ENCODE measurements around the gene SPIRE2. TPM values are rescaled to one million over a fixed set of nuclear protein-coding genes. Genes with fewer than 3 reads are reported as not detected.

The SPIRE2 gene
- polyA plus RNA-seq, 1 donor from 2014 or later: 45.0 TPM

DNA sequence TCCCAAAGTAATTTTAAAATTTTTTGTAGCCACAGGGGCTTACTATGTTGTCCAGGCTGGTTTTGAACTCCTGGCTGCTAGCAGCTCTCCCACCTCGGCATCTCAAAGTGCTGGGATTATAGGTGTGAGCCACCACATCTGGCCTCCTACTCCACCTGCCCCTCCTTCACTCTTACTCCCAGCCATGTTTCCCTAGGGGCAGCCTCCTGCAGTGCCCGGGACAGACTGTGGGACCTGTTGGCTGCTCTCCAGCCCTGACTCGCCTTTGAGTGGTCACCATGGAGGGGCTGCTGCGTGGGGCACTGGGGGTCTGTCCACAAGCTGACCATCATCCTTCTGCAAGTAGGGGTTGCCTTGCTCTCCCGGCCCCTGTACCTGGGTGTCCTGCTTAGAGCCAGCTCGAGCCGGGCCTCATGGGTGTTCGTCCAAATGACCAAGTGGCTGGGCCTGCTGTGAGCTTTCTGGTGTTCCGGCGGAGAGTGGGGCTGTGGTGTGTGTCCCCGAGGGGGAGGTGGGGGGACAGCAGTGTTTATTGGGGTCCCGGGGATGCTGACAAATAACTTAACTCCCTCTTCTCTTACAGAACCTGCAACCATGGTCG is 16.6 kb downstream of the SPIRE2 start:
- Histone ChIP-seq H3K9ac (ENCODE audit: low read length) (no peak overlapping the region), H2AFZ (ENCODE audit: low read depth, low read length) (no peak overlapping the region), H3F3A (ENCODE audit: insufficient read depth, low read length, poor library complexity, severe bottlenecking) (no peaks in the 10 kb centered on the region), H3K36me3 (ENCODE audit: insufficient read depth, low read length) (no peaks in the 10 kb centered on the region), H3K4me2 (ENCODE audit: low read length) (no peak overlapping the region), H4K20me1 (ENCODE audit: insufficient read depth) (no peaks in the 10 kb centered on the region), H3K79me2 (replicated peaks; ENCODE audit: insufficient read depth, low read length) (no peaks in the 10 kb centered on the region), H3K4me3 (ENCODE audit: low read length) (no peak overlapping the region), H3K9me2 (ENCODE audit: insufficient read depth, low read length) (no peaks in the 10 kb centered on the region), H3K27me3 (ENCODE audit: insufficient read depth, low read depth, low read length) (no peaks in the 10 kb centered on the region), H3K9me3 (ENCODE audit: low read length) (no peaks in the 10 kb centered on the region), H3K27ac (ENCODE audit: low read length) (no peak overlapping the region)
- TF ChIP-seq RAD21 (conservative IDR thresholded peaks at IDR 0.05): no peak
- no peak for TF ChIP-seq EZH2 (IDR thresholded peaks at IDR 0.05; ENCODE audit: borderline replicate concordance, insufficient read depth, low read length, poor library complexity, severe bottlenecking)
- TF ChIP-seq POLR2AphosphoS5 (IDR thresholded peaks at IDR 0.05): no peak
- TF ChIP-seq, protein P1, sequence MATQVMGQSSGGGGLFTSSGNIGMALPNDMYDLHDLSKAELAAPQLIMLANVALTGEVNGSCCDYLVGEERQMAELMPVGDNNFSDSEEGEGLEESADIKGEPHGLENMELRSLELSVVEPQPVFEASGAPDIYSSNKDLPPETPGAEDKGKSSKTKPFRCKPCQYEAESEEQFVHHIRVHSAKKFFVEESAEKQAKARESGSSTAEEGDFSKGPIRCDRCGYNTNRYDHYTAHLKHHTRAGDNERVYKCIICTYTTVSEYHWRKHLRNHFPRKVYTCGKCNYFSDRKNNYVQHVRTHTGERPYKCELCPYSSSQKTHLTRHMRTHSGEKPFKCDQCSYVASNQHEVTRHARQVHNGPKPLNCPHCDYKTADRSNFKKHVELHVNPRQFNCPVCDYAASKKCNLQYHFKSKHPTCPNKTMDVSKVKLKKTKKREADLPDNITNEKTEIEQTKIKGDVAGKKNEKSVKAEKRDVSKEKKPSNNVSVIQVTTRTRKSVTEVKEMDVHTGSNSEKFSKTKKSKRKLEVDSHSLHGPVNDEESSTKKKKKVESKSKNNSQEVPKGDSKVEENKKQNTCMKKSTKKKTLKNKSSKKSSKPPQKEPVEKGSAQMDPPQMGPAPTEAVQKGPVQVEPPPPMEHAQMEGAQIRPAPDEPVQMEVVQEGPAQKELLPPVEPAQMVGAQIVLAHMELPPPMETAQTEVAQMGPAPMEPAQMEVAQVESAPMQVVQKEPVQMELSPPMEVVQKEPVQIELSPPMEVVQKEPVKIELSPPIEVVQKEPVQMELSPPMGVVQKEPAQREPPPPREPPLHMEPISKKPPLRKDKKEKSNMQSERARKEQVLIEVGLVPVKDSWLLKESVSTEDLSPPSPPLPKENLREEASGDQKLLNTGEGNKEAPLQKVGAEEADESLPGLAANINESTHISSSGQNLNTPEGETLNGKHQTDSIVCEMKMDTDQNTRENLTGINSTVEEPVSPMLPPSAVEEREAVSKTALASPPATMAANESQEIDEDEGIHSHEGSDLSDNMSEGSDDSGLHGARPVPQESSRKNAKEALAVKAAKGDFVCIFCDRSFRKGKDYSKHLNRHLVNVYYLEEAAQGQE (IDR thresholded peaks at IDR 0.05; ENCODE audit: borderline replicate concordance): no peak
- no peak for TF ChIP-seq EP300 (conservative IDR thresholded peaks at IDR 0.05; ENCODE audit: poor library complexity, severe bottlenecking)
- TF ChIP-seq, protein P2, sequence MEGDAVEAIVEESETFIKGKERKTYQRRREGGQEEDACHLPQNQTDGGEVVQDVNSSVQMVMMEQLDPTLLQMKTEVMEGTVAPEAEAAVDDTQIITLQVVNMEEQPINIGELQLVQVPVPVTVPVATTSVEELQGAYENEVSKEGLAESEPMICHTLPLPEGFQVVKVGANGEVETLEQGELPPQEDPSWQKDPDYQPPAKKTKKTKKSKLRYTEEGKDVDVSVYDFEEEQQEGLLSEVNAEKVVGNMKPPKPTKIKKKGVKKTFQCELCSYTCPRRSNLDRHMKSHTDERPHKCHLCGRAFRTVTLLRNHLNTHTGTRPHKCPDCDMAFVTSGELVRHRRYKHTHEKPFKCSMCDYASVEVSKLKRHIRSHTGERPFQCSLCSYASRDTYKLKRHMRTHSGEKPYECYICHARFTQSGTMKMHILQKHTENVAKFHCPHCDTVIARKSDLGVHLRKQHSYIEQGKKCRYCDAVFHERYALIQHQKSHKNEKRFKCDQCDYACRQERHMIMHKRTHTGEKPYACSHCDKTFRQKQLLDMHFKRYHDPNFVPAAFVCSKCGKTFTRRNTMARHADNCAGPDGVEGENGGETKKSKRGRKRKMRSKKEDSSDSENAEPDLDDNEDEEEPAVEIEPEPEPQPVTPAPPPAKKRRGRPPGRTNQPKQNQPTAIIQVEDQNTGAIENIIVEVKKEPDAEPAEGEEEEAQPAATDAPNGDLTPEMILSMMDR (IDR thresholded peaks at IDR 0.05; ENCODE audit: poor library complexity, severe bottlenecking): no peak
- no peak for TF ChIP-seq MXI1 (conservative IDR thresholded peaks at IDR 0.05; ENCODE audit: poor library complexity, severe bottlenecking)
- no peak for TF ChIP-seq SMC3 (conservative IDR thresholded peaks at IDR 0.05; ENCODE audit: poor library complexity)
- TF ChIP-seq TAF1 (IDR thresholded peaks at IDR 0.05; ENCODE audit: low read depth): no peak

- no peaks in the 10 kb centered on the region for H3F3A ChIP-seq (ENCODE audit: insufficient read depth, low read length, poor library complexity, severe bottlenecking)
- no peaks in the 10 kb centered on the region for H3K9me2 ChIP-seq (ENCODE audit: insufficient read depth, low read length)
- H3K9ac ChIP-seq (ENCODE audit: low read length): no peak overlapping the region
- no peaks in the 10 kb centered on the region for H4K20me1 ChIP-seq (ENCODE audit: insufficient read depth)
- no peaks in the 10 kb centered on the region for H3K36me3 ChIP-seq (ENCODE audit: insufficient read depth, low read length)
- H3K79me2 ChIP-seq (replicated peaks; ENCODE audit: insufficient read depth, low read length): no peaks in the 10 kb centered on the region
- no peak overlapping the region for H2AFZ ChIP-seq (ENCODE audit: low read depth, low read length)
- no peak for TF ChIP-seq EZH2 (IDR thresholded peaks at IDR 0.05; ENCODE audit: borderline replicate concordance, insufficient read depth, low read length, poor library complexity, severe bottlenecking)
- TF ChIP-seq POLR2AphosphoS5 (IDR thresholded peaks at IDR 0.05): no peak
- no peak for TF ChIP-seq EP300 (conservative IDR thresholded peaks at IDR 0.05; ENCODE audit: poor library complexity, severe bottlenecking)
- no peak for TF ChIP-seq SMC3 (conservative IDR thresholded peaks at IDR 0.05; ENCODE audit: poor library complexity)
- TF ChIP-seq, protein P1 (IDR thresholded peaks at IDR 0.05; ENCODE audit: borderline replicate concordance): no peak
- TF ChIP-seq MXI1 (conservative IDR thresholded peaks at IDR 0.05; ENCODE audit: poor library complexity, severe bottlenecking): no peak
- no peak for TF ChIP-seq TAF1 (IDR thresholded peaks at IDR 0.05; ENCODE audit: low read depth)
- no peak for TF ChIP-seq RAD21 (conservative IDR thresholded peaks at IDR 0.05)
- no peak overlapping the region for H3K27ac ChIP-seq (ENCODE audit: low read length)
- no peak overlapping the region for H3K4me3 ChIP-seq (ENCODE audit: low read length)
- no peak overlapping the region for H3K4me2 ChIP-seq (ENCODE audit: low read length)
- no peaks in the 10 kb centered on the region for H3K27me3 ChIP-seq (ENCODE audit: insufficient read depth, low read depth, low read length)
- H3K9me3 ChIP-seq (ENCODE audit: low read length): no peaks in the 10 kb centered on the region
These were observed 17.1 kb downstream of the SPIRE2 start for GRCh38 chr16:89845417-89845816.
